ENCODE data around the gene FAM76B.

The FAM76B gene

GRCh38 chr11:95791709-95792033 lies 2.1 kb upstream of the FAM76B start:
- no peak for DNase-seq

GRCh38 chr11:95790933-95791708 lies 1.5 kb upstream of the FAM76B start:
- DNase-seq, result peak; percentile 80

GRCh38 chr11:95790123-95790932 lies 746 bp upstream of the FAM76B start, which contains the start of gene CEP57:
Gene CEP57 (plus strand): TSS chr11:95790498. CDS start chr11:95790699, 201 bp downstream.
- DNase-seq, result peak; percentile 98

GRCh38 chr11:95788921-95789505 lies 569 bp downstream of the FAM76B start:
- DNase-seq, result peak; percentile 52

- no peak for DNase-seq
Measured at GRCh38 chr11:95780544-95780943, 9.0 kb downstream of the FAM76B start.

- no peak for DNase-seq
Measured at GRCh38 chr11:95778699-95779098, 10.9 kb downstream of the FAM76B start.

- DNase-seq, result no peak
Measured at GRCh38 chr11:95776859-95777258, 12.7 kb downstream of the FAM76B start.

GRCh38 chr11:95768521-95768920 lies 21.1 kb downstream of the FAM76B start:
- DNase-seq, result no peak

- no peak for DNase-seq
Measured at GRCh38 chr11:95767498-95767897, 22.1 kb downstream of the FAM76B start.

- DNase-seq, result no peak
Measured at GRCh38 chr11:95766701-95767100, 22.9 kb downstream of the FAM76B start.

- DNase-seq, result peak; percentile 71
Measured at GRCh38 chr11:95764267-95764898, 25.2 kb downstream of the FAM76B start.

GRCh38 chr11:95762534-95762933 lies 27.0 kb downstream of the FAM76B start:
- no peak for DNase-seq

- no peak for DNase-seq
Measured at GRCh38 chr11:95760941-95761340, 28.6 kb downstream of the FAM76B start.

GRCh38 chr11:95751515-95751914 lies 38.1 kb downstream of the FAM76B start:
- DNase-seq, result no peak

- DNase-seq, result no peak
Measured at GRCh38 chr11:95750101-95750500, 39.5 kb downstream of the FAM76B start.

- DNase-seq, result peak; percentile 84
Measured at GRCh38 chr11:95739108-95739938, 50.3 kb downstream of the FAM76B start.

- no peak for DNase-seq
Measured at GRCh38 chr11:95736809-95737208, 52.8 kb downstream of the FAM76B start.

GRCh38 chr11:95736355-95736754 lies 53.2 kb downstream of the FAM76B start:
- DNase-seq, result no peak

- DNase-seq, result no peak
Measured at GRCh38 chr11:95734009-95734572, 55.5 kb downstream of the FAM76B start.

GRCh38 chr11:95732930-95733602 lies 56.5 kb downstream of the FAM76B start:
- no peak for DNase-seq

- no peak for DNase-seq
Measured at GRCh38 chr11:95729462-95729861, 60.1 kb downstream of the FAM76B start.
